GM21515 (cell line): ENCODE data around the gene C1S.
"Not testable (repeated sequence)": the region's sequence is repeated elsewhere in the genome, so short reads cannot be mapped to it uniquely, and the experiment has no call there.

Source experiments
- ATAC-seq: cut with Tn5 transposase; IDR thresholded peaks from one replicate; pipeline ENCODE4 v1.9.1; 2021; ENCODE audit not compliant: unreplicated experiment

The C1S gene

DNA sequence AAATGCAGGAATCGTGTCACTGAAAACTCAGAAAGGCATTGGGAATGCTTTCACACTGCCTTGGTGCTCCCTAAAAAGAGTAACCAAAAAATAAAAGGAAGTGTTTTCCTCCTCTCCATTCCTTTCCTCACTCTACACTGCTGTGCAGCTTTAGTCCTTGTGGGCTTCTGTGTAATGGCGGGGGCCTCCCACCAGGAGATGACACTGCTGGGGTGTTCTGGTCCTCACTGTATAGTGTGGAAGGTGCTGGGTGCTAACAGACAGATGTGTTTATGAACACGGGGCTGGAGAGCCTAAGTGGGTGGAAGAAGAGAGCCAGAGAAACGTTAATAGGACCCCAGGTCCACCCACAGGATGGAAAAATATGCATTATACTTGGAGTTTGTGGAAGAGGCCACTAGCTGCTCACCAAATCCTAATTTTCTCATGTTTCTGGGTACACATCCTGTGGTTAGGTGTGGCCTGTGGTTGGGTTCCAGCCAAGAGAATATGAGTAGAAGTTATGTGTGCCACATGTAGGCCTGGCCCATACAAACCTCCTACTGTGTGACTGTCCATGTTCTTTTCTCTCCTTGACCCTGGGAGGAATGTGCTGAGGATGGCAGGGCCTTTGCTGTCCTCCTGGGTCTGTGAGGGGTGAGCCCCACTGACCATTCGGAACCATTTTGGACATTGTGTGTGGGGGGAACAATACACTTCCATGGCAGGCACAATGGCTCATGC, 14.0 kb upstream of the C1S start:
- ATAC-seq = no peak

DNA sequence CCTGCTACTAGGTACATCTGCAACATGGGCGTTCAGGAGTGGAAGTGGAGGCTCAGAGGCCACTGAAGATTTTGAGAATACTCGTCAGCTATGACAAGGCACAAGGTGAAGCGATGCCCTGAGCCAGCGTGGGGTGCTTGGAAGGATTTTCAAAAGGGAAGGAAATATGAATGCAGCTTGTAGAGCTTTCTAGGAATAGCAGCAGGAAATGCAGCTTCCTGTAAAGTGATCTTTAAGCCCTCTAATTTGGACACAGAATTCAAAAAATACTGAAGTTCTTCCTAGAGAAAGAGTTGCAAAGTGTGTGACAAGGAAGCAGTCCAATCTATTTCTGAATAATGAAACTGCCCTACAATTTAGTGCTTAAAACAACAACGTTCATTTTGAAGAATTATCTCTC, 13.2 kb upstream of the C1S start:
- no peak for ATAC-seq

DNA sequence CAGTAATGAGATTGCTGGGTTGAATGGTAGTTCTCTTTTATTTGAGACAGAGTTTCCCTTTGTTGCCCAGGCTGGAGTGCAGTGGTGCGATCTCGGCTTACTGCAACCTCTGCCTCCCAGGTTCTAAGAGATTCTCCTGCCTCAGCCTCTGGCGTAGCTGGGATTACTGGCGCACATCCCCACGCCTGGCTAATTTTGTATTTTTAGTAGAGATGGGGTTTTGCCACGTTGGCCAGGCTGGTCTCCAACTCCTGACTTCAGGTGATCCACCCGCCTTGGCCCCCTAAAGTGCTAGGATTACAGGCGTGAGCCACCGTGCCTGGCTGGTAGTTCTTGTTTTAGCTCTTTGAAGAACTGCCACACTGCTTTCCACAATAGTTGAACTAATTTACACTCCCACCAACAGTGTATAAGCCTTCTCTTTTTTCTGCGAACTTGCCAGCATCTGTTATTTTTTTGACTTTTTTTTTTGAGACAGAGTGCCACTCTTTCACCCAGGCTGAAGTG, 11.0 kb upstream of the C1S start:
- ATAC-seq = not testable (repeated sequence)

DNA sequence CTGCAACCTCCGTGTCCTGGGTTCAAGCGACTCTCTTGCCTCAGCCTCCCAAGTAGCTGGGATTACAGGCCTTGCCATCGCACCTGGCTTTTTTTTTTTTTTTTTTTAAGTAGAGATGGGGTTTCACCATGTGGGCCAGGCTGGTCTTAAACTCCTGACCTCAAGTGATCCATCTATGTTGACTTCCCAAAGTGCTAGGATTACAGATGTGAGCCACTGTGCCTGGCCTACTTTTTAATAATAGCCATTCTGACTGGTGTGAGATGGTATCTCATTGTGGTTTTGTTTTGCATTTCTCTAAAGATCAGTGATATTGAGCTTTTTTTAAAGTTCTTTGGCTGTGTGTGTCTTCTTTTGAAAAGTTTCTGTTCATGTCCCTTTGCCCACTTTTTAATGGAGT, 10.5 kb upstream of the C1S start:
- not testable (repeated sequence) for ATAC-seq

DNA sequence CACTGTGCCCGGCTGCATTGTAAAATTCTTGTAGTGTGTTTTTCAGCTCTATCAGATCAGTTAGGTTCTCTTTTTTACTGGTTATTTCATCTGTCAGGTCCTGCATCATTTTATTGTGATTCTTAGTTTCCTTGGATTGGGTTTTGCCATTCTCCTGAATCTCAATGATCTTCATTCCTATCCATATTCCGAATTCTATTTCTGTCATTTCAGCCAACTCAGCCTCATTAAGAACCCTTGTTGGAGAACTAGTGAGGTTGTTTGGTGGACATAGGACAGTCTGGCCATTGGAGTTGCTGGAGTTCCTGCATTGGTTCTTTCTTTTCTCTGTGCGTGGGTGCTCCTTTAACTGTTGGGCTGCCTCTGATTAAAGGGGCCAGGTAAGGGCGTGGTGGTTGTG, 5.6 kb upstream of the C1S start:
- ATAC-seq = no peak

DNA sequence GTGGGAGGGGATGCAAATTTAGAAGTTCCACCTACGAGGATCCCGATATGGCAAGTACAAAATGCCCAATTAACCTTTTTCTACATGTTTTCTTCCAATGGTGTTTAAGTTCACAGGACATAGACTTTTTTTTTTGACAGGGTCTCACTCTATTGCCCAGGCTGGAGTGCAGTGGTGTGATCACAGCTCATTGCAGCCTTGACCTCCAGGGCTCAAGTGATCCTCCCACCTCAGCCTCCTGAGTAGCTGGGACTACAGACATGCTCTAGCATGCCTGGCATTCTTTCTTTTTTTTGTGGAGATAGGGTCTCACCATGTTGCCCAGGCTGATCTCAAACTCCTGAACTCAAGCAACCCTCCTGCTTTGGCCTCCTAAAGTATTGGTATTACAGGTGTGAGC, 4.8 kb upstream of the C1S start:
- ATAC-seq = not testable (repeated sequence)

DNA sequence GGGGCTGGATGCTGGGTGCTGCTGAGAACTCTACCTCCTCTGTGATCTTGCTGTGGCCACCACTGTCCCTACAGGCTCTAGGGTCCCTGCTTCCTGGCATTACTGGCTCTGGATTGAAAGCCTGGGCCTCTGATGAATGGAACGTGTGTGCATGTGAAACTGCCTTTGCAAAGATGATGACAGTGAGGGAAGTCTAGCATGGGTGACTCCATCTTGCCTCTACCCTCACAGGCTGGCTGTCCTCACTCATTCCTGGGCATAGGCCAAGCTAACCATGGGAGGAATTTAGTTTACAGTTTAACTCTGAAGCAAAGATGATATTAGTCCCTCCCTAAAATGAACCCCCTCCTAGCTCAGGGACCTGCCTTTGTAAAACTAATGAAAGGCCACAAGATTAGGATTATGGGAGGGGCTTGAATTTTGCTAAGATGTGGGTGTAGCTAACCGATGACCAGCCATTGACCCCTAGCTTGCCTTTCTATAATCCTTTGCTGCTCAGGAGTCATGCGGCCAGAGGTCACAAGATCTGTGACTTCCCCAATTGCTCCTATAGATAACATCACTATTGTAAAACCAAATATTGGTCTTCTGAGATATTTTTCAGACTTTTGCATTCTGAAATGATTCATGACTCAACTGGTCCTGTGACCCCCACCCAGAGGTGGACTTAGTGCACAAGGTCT, 2.2 kb upstream of the C1S start:
- ATAC-seq = no peak

DNA sequence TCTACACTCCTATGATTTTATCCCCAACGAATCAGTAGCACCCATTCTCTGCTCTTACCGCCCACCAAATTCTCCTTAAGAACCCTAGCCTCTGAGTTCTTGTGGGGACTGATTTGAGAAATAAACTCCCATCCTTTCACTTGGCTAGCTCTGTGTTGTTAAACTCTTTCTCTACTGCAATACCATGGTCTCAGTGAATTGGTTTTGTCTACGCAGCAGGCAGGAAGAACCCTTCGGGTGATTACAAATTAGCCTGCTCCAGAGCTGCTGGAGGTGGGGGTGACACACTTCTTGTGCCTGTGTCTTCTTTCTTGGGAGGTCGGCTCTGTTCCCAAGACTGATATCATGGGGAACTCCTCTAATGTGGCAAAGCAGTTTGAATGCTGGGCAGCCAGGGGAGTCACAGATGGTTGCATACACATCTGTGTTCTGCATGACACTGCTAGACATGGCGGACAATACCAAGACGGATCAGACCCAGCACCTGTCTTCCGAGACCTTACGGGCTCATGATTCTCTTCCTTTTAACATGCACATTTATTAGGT, 1.6 kb upstream of the C1S start:
- ATAC-seq = no peak

DNA sequence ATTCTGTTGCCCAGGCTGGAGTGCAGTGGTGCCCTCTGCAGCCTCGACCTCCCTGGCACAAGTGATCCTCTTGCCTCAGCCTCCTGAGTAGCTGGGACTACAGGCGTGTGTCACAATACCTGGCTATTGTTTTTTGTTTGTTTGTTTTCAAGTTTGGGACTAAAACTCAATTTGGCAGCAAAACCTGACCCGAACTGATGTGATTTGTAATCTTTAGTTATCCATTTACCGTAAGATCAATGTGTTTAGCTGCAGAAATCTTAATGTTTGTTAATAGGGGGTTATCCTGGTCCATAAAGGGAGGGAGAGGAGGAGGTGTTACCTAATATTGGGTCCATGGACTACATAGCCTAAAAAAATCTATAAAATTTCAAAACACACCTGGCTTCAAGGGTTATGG, 738 bp upstream of the C1S start:
- ATAC-seq = no peak

DNA sequence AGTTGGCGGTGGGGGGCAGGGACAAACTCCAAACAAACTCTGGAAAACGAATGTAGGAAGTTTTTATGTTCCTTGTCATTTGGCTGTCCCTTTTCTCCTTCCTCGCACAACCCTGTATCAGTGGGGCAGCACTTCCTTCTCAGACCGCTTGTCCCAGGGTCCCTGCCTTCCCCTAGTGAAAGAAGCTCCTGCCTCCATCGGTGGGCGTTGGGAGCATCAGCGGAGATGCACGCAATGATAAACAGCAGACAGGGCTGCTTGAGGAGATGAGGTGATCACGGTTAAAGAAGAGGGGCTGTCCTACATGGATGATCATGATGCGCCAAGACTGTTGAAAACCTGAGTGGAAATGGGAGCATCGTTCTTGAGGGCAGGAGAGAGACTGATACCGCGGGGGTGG, 620 bp downstream of the C1S start:
- no peak for ATAC-seq

DNA sequence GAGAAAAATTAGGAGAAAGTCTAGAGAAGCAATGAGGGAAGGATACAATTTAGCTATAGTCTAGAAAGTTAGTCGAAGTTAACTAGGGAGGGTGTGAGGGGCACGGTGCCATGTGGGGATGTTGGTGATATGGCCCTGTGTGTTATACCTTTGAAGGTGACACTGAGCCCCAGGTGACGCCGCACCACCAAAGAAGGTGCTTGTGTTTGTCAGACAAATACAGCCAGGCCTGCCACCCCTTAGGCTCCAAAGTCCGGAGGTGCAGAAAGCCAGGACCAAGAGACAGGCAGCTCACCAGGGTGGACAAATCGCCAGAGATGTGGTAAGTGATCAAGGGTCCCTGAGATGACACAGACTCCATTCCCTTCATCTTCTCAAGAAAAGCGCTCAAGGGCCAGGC, 1.1 kb downstream of the C1S start:
- ATAC-seq = no peak

DNA sequence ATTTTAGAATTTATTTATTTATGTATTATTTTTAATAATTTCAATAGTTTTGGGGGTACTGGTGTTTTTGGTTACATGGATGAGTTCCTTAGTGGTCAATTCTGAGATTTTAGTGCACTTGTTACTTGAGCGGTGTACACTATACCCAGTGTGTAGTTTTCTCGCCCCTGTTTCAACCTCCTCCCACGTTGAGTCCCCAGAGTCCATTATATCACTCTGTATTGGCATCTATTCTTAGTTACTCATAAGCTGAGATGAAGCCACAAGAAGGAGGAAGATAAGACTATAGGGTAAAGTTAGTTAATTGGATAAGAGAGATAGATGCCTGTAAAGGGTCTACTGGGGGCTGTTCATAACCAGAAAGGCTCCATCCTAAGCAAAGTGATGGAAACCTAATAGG, 4.0 kb downstream of the C1S start:
- no peak for ATAC-seq

DNA sequence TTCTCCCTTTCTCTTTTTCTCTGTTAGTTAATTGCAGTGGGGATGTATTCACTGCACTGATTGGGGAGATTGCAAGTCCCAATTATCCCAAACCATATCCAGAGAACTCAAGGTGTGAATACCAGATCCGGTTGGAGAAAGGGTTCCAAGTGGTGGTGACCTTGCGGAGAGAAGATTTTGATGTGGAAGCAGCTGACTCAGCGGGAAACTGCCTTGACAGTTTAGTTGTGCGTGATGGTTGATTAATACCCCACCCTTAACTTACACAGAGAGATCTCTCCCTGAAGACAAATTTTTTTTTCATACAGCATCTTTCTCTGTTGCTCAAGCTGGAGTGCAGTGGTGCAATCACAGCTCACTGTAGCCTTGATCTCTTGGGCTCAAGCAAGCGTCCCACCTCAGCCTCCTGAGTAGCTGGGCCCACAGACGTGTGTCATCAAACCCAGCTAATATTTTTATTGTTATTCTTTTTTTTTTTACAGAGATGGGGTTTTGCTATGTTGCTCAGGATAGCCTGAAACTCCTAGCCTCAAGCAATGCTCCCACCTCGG, 4.6 kb downstream of the C1S start:
- ATAC-seq = no peak

DNA sequence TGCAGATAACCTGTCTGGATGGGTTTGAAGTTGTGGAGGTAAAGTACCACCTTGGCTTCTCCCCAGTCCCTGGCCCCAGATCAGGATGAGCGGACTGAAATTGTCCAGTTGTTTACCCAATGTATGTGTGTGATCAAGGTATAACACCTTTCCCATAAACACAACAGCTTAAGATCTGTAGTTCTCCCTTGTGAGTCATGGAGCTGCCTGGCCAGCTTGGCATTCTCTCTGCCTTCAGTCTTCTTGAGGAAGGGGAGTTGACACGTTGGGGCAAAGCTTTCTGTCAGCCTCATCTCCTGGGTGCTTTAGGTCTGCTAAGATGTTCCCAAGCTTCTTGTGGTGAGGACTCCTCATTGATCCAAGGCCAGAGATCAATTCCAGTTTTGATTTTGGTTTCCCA, 6.1 kb downstream of the C1S start:
- ATAC-seq = no peak

DNA sequence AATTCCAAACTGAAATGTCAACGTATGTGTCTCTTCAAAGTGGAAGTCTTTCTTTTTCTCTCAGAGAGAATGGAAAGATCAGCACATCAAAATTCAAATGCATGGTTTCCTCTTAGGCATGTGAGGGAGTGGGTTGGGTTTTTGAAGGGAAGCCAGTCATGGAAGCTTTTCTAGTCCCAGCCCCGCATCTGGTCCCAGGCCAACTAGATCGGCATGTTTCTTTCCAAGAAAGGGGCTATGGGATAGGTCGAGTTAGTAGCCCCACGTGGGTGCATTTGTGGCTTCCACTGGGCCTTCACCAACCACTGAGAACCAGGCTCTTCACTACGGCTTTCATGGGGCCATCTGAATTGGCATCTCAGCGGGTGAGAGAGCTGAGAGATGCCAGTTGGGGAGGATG, 6.6 kb downstream of the C1S start:
- no peak for ATAC-seq

DNA sequence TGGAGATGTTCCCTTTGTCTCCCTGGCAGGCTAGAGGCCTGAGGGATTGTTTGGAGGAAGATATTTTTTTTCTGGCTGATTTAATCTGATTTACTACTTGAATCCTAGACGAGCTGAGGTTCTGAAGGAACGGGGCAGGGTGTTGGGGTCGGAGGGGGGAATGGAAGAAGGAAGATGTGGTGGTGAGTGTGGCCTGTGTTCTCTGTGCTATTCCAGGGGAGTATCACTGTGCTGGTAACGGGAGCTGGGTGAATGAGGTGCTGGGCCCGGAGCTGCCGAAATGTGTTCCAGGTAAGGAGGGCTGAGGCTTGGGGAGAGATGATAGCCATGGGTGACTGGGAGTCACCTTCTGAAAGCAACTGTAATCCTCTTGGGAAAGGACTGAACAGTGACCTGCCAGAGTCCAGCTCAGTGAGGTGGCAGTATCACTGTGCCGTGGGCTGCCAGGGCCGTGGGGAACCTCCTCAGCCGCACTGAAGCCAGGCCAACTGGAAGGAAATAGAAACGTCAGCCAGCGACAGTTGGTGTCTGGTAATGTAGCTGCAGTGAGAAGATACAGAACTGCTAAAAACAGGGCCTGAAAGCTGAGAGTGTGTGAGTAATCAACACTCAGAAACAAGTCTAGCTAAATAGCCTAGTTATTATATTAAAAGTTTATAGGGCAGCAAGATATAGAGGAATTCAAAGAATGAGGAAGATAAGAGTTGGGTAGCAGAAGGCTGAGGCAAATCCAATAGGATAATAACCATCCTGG, 7.9 kb downstream of the C1S start:
- ATAC-seq = no peak

DNA sequence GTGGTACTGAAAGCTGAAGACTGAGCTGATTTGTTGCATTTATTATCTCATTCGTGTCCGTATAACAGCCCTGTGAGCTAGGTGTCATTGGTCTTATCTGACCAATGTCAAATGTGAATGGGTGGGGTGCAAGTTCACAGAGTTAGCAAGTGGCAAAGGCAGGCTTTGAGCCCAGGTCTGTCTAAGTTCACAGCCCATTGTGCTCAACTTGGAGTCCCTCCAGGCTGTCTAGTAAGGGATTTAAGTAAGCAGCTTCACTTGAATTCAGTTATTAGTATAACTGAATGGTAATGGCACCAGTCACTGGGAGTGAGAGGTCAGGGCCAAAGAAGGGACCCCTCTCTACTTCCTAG, 8.5 kb downstream of the C1S start:
- ATAC-seq = no peak

DNA sequence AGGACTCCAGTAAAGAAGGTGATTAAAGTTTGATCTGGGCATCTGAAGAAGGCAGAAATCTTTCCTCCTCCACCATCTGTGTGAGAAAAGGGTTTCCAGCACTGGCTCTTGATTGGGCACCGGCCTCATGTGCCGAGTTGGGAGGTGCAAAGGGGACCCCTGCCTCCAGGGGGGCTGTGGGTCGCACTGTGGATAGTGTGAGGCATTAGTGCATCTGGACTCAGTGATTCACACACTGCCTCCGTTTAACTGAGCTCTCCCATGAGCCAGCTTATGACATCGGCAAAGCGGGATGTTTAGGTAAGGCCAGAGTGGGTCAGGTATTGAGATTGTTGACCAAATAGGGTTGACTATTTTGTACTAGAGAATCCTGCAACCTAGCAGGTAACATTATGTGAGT, 8.9 kb downstream of the C1S start:
- ATAC-seq = no peak

DNA sequence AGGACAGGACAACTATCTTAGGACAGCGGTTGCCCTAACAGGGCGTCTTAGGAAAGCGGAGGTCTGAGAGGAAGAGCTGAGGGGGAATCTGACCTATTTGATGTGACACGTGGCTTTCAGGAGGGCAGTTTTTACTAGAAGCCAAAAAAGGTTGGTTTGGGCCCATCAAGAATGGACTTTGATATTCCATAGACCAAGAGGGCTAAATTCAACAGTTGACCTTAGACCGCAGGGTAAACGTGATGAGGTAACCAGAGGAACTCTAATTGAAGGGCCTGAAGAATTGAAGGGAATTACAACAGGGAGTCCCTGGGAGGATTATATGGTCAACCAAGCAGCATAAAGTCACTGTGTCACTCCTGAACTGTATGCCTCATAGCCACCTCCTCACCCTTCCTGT, 11.5 kb downstream of the C1S start:
- ATAC-seq = no peak

DNA sequence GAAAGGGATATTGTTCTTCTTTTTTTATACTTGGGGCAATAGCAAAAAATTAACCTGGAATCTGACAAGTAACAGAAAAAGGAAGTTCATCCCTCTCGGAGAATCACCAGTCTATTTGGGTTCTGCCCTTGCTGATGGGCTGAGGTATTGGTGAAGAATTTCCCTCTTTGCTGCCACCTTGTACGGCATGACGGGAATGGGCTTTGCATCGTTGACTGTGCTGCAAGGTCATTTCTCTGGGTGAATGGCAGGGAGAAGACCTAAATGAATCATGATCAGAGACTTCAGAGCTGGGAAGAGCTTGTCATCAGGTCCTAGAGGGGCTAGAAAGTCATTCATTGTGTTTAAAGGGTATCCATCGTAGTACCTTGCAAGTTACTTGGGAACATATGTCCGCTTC, 12.0 kb downstream of the C1S start:
- ATAC-seq = no peak

DNA sequence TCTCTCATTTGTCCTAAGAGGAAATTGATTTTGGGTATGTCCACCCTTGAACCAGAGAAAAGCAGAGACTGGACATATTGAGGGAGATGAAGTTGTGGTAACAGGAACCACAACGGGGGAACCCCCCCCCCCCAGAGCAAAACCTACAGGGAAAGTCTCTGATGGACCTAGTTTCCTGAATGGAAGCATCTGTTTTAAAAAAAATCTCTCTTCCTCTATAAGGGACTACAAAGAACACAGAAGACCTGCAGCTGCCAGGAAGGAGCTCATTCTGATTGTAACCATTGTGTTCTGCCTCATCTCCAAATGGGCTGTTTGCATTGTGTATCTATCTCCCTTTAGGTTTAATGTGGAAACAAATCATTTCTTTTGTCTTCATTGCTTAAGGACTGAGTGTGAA, 13.4 kb downstream of the C1S start:
- no peak for ATAC-seq

DNA sequence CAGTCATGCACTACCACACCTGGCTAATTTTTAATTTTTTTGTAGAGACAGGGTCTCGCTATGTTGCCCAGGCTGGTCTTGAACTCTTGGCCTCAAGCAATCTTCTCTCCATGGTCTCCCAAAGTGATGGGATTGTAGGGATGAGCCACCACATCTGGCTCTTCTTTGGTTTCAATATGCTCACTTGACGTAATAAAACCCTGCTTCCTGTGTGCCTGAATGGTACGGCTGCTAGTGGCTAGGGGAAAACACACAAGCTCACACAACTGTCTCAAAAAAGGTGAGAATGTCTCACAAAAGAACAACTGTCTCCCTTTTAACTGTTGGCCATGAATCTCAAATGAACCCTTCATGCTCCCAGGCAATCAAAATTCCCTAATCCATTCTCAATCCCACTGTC, 15.0 kb downstream of the C1S start:
- ATAC-seq = no peak
